ENCODE data around the gene TRHDE. TPM values are rescaled to one million over a fixed set of nuclear protein-coding genes. Genes with fewer than 3 reads are reported as not detected.

Gene TRHDE
- total RNA-seq, 1 donor from 2014 or later, result 12.5 TPM

DNA sequence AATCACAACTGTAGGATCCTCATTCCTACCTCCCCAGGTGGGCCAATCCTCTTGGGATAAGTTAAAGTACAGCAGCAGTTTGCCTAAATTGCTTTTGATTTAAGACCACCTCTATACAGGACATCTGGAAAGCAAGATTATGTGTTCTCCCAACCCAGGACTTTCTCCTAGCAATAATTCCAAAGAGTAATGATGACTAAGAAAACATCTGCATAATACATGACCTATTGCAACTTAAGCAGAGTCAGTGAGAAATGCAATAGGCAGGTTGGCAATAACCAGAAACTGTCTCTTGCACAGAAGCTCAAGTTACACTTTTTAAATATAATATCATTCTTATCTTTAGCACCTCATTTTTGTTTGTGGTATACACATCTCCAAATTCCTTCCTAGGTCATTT lies 275.4 kb downstream of the TRHDE start:
- TF ChIP-seq, protein P1, sequence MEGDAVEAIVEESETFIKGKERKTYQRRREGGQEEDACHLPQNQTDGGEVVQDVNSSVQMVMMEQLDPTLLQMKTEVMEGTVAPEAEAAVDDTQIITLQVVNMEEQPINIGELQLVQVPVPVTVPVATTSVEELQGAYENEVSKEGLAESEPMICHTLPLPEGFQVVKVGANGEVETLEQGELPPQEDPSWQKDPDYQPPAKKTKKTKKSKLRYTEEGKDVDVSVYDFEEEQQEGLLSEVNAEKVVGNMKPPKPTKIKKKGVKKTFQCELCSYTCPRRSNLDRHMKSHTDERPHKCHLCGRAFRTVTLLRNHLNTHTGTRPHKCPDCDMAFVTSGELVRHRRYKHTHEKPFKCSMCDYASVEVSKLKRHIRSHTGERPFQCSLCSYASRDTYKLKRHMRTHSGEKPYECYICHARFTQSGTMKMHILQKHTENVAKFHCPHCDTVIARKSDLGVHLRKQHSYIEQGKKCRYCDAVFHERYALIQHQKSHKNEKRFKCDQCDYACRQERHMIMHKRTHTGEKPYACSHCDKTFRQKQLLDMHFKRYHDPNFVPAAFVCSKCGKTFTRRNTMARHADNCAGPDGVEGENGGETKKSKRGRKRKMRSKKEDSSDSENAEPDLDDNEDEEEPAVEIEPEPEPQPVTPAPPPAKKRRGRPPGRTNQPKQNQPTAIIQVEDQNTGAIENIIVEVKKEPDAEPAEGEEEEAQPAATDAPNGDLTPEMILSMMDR (IDR thresholded peaks at IDR 0.05), result no peak
- intact Hi-C loops (cut with DNase I), result no loop called here
- ATAC-seq, result no peak
- Histone ChIP-seq H3K9me3 (no peaks in the 10 kb centered on the region), H3K4me3 (no peak overlapping the region), H3K36me3 (no peaks in the 10 kb centered on the region), H3K4me1 (no peaks in the 10 kb centered on the region), H3K27ac (no peak overlapping the region), H3K27me3 (ENCODE audit: low read depth) (no peaks in the 10 kb centered on the region)
- DNase-seq, result no peak

DNA sequence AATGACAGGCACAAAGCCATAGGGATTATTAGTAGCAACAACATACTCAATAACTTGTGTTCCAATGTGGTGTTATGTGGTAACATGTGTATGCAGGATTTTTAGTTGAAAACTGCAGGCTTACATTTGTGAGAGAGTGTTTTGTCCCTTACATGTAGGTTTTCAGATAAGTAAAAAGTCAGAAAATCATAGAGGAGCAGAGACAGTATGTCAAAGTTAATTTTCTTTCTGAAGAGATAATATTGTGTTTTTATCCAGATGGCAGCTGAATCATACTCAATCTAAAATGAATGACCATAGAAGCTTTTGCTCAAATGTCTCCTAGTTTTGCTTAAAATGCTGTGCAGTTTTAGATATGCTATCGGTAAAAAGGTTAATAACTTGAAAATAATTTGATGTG lies 277.0 kb downstream of the TRHDE start:
- ATAC-seq, result no peak
- intact Hi-C loops (cut with DNase I), result no loop called here
- H3K9me3 ChIP-seq, result no peaks in the 10 kb centered on the region

DNA sequence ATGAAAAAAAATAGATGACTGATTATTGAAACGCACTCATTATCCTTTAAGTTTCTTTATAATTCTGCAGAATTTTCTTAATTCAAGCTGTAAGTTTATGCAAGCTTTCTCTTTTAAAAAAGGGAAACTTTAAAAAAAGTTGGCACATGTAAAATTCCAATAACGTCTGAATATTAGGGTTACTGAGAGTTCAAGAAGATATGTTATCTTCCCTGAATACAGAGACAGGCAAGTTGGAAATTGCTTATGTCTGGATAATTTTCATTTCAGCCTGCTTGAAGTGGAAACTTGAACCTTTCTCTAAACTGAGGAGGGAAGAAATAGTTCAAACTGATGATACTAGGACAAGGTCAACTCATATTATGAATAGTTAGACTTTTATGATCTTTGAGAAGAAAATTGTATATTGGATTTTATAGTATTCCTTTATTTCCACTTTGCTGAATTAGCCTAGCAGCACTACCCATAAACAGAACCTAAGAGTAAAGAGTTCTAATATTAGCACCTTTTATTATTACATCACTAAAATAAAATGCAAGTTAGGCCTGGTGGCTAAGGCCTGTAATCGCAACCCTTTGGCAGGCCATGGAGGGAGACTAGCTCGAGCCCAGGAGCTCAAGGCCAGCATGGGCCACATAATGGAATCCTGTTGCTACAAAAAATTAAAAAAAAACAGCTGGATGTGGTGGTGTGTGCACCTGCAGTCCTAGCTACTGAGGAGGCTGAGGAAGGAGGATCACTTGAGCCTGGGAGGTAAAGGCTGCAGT lies 288.0 kb downstream of the TRHDE start:
- Histone ChIP-seq H3K9me3 (no peaks in the 10 kb centered on the region), H3K4me1 (no peaks in the 10 kb centered on the region), H3K27me3 (ENCODE audit: low read depth) (no peaks in the 10 kb centered on the region), H3K4me3 (no peak overlapping the region), H3K27ac (no peak overlapping the region), H3K36me3 (no peaks in the 10 kb centered on the region)
- ATAC-seq, result no peak
- TF ChIP-seq, protein P1 (IDR thresholded peaks at IDR 0.05), result no peak
- no peak for DNase-seq
- intact Hi-C loops (cut with DNase I), result no loop called here

More for the DNA sequence above, 277.0 kb downstream of the TRHDE start:
- DNase-seq, result no peak
- TF ChIP-seq, protein P1 (IDR thresholded peaks at IDR 0.05), result no peak
- Histone ChIP-seq H3K27me3 (ENCODE audit: low read depth) (no peaks in the 10 kb centered on the region), H3K4me3 (no peak overlapping the region), H3K4me1 (no peaks in the 10 kb centered on the region), H3K36me3 (no peaks in the 10 kb centered on the region), H3K27ac (no peak overlapping the region)

DNA sequence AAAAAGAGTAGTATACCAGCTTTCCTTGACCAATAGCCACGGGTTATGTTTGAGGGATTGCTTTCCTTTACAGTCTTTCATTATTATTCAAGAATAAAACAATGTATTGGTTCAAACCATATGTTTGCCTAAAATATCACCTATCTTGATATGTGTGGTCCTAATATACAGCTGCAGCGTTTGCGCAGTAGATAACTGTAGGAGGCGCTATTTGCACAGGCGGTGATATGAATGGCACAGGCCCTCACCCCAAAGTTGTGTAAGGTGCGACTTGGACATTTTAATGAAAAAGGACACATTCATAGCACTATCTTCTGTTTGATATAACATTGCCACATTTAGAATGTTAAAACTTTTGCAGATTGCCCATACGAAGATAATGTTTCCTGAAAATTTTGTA lies 298.4 kb downstream of the TRHDE start:
- TF ChIP-seq, protein P1 (IDR thresholded peaks at IDR 0.05), result peak; percentile 20
- Histone ChIP-seq H3K27me3 (ENCODE audit: low read depth) (no peaks in the 10 kb centered on the region), H3K36me3 (no peaks in the 10 kb centered on the region), H3K4me1 (no peaks in the 10 kb centered on the region), H3K4me3 (no peak overlapping the region), H3K27ac (no peak overlapping the region), H3K9me3 (no peaks in the 10 kb centered on the region)
- no peak for DNase-seq
- intact Hi-C loops (cut with DNase I), result no loop called here
- no peak for ATAC-seq

DNA sequence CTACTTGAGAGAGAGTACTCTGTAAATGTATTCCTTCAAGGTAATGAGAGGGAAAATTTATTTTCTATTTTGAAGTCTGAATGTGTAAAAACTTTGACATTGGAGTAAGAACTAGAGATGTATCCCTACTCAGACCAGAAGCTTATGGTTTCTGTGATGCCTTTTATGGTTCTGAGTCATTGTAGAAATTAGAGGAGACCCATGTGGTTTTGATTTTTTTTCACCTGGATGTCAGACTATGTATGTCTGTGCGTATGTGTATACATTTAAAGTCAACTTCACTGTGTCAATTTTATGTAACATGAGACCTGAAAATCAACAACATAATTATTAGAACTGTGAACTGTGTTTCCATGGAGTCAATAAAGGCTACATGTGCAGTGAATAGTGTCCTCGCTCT lies 302.0 kb downstream of the TRHDE start:
- TF ChIP-seq, protein P1 (IDR thresholded peaks at IDR 0.05), result no peak
- H3K4me1 ChIP-seq, result no peaks in the 10 kb centered on the region
- DNase-seq, result no peak
- H3K27ac ChIP-seq, result no peak overlapping the region
- intact Hi-C loops (cut with DNase I), result no loop called here
- H3K27me3 ChIP-seq (ENCODE audit: low read depth), result no peaks in the 10 kb centered on the region
- ATAC-seq, result no peak
- H3K9me3 ChIP-seq, result no peaks in the 10 kb centered on the region
- H3K36me3 ChIP-seq, result no peaks in the 10 kb centered on the region
- H3K4me3 ChIP-seq, result no peak overlapping the region

Data from lower lobe of right lung (tissue), 2 donors.